Measurements from ENCODE around the gene ERFL.

Gene ERFL

DNA sequence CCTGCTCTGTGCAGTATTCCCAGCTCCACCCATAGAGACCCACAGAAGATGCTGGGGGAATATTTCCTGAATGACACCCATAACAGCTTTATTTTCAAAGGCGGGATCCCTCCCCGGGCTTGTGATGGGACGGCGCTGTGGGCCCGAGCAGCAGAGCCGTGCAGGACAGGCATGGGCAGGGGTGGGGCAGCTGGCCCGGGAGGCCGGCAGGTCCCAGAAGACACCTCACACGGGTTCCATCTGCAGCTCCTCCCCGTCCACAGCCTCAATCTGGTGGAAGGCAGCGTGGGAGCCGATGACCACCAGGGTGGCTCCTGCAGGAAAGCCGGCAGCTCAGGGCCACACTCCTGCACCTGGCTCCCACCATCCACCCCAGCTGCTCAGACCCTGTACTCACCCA, 28.4 kb upstream of the ERFL start:
- Histone ChIP-seq H3K27me3 (ENCODE audit: insufficient read depth, poor library complexity, severe bottlenecking) (no peaks in the 10 kb centered on the region), H3K27ac (replicated peaks) (no peak overlapping the region), H3K4me3 (replicated peaks; ENCODE audit: insufficient read depth, low read length) (no peak overlapping the region)
- DNase-seq (ENCODE audit: low read depth in 1 of 2, low spot score in 1 of 2): no peak
- no peak for TF ChIP-seq GABPA (IDR thresholded peaks at IDR 0.05; ENCODE audit: low read depth)
- TF ChIP-seq SPI1 (IDR thresholded peaks at IDR 0.05; ENCODE audit: borderline replicate concordance, low read depth): no peak
- TF ChIP-seq, protein P1, sequence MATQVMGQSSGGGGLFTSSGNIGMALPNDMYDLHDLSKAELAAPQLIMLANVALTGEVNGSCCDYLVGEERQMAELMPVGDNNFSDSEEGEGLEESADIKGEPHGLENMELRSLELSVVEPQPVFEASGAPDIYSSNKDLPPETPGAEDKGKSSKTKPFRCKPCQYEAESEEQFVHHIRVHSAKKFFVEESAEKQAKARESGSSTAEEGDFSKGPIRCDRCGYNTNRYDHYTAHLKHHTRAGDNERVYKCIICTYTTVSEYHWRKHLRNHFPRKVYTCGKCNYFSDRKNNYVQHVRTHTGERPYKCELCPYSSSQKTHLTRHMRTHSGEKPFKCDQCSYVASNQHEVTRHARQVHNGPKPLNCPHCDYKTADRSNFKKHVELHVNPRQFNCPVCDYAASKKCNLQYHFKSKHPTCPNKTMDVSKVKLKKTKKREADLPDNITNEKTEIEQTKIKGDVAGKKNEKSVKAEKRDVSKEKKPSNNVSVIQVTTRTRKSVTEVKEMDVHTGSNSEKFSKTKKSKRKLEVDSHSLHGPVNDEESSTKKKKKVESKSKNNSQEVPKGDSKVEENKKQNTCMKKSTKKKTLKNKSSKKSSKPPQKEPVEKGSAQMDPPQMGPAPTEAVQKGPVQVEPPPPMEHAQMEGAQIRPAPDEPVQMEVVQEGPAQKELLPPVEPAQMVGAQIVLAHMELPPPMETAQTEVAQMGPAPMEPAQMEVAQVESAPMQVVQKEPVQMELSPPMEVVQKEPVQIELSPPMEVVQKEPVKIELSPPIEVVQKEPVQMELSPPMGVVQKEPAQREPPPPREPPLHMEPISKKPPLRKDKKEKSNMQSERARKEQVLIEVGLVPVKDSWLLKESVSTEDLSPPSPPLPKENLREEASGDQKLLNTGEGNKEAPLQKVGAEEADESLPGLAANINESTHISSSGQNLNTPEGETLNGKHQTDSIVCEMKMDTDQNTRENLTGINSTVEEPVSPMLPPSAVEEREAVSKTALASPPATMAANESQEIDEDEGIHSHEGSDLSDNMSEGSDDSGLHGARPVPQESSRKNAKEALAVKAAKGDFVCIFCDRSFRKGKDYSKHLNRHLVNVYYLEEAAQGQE (IDR thresholded peaks at IDR 0.05; ENCODE audit: insufficient replicate concordance, low read depth): no peak
- no peak for TF ChIP-seq POLR2AphosphoS5 (IDR thresholded peaks at IDR 0.05; ENCODE audit: low read depth)
- TF ChIP-seq, protein P2, sequence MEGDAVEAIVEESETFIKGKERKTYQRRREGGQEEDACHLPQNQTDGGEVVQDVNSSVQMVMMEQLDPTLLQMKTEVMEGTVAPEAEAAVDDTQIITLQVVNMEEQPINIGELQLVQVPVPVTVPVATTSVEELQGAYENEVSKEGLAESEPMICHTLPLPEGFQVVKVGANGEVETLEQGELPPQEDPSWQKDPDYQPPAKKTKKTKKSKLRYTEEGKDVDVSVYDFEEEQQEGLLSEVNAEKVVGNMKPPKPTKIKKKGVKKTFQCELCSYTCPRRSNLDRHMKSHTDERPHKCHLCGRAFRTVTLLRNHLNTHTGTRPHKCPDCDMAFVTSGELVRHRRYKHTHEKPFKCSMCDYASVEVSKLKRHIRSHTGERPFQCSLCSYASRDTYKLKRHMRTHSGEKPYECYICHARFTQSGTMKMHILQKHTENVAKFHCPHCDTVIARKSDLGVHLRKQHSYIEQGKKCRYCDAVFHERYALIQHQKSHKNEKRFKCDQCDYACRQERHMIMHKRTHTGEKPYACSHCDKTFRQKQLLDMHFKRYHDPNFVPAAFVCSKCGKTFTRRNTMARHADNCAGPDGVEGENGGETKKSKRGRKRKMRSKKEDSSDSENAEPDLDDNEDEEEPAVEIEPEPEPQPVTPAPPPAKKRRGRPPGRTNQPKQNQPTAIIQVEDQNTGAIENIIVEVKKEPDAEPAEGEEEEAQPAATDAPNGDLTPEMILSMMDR (IDR thresholded peaks at IDR 0.05; ENCODE audit: insufficient read depth, low read length): no peak

DNA sequence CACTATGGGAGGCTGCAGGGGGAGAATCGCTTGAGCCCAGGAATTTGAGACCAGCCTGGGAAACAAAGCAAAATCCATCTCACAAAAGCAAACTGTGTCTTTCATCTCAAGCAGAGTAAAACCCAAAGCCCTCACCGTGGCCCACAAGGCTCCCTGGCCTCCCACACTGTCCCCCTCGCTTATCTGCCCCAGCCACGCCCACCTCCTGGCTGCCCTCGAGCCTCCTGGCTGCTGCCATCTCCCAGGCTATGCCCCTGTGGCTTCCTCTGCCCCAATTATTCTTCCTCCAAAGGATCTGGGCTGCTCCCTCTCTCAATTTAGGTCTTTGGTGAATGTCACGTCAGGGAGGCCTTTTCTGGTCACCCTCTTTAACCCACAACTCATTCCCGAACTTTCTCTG, 27.3 kb upstream of the ERFL start:
- Histone ChIP-seq H3K4me3 (replicated peaks; ENCODE audit: insufficient read depth, low read length) (no peak overlapping the region), H3K27ac (replicated peaks) (no peak overlapping the region), H3K27me3 (ENCODE audit: insufficient read depth, poor library complexity, severe bottlenecking) (no peaks in the 10 kb centered on the region)
- DNase-seq (ENCODE audit: low read depth in 1 of 2, low spot score in 1 of 2): no peak
- TF ChIP-seq, protein P2 (IDR thresholded peaks at IDR 0.05; ENCODE audit: insufficient read depth, low read length): no peak
- TF ChIP-seq SPI1 (IDR thresholded peaks at IDR 0.05; ENCODE audit: borderline replicate concordance, low read depth) (no peak), GABPA (IDR thresholded peaks at IDR 0.05; ENCODE audit: low read depth) (no peak), POLR2AphosphoS5 (IDR thresholded peaks at IDR 0.05; ENCODE audit: low read depth) (no peak)
- TF ChIP-seq, protein P1 (IDR thresholded peaks at IDR 0.05; ENCODE audit: insufficient replicate concordance, low read depth): no peak

DNA sequence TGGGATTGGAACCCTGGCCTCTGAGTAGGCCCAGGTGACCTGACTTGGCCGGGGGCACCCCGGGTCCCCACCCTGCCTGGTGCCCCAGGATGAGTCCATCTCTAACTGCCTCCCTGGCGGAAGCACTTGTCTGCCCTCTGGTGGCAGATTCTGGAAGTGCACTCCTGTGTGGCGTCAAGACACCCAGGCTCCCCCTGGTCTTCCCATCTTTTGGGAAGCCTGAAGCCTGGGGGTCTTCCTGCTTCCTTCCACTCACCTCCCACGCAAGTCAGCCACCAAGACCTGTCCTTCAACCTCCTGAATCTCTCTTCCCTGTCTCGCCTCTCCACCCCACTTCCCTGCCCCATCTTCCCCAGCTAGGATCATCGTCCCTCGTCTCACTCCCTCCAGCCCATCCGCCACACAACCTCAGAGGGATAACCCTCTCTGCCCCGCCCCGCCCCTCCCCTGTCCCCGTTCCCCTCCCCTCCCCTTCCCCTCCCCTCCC, 23.5 kb upstream of the ERFL start:
- Histone ChIP-seq H3K4me3 (replicated peaks; ENCODE audit: insufficient read depth, low read length) (no peak overlapping the region), H3K27me3 (ENCODE audit: insufficient read depth, poor library complexity, severe bottlenecking) (no peaks in the 10 kb centered on the region), H3K27ac (replicated peaks) (no peak overlapping the region)
- peak in 1 of 2 experiments; percentile 72 for DNase-seq (ENCODE audit: low read depth in 1 of 2, low spot score in 1 of 2)
- TF ChIP-seq GABPA (IDR thresholded peaks at IDR 0.05; ENCODE audit: low read depth): no peak
- TF ChIP-seq, protein P1 (IDR thresholded peaks at IDR 0.05; ENCODE audit: insufficient replicate concordance, low read depth): no peak
- no peak for TF ChIP-seq SPI1 (IDR thresholded peaks at IDR 0.05; ENCODE audit: borderline replicate concordance, low read depth)
- TF ChIP-seq POLR2AphosphoS5 (IDR thresholded peaks at IDR 0.05; ENCODE audit: low read depth): no peak
- TF ChIP-seq, protein P2 (IDR thresholded peaks at IDR 0.05; ENCODE audit: insufficient read depth, low read length): peak; percentile 99
